ENCODE measurements around the gene EEF1AKMT1. TPM values are rescaled to one million over a fixed set of nuclear protein-coding genes. Genes with fewer than 3 reads are reported as not detected.

EEF1AKMT1 gene
- total RNA-seq, 1 donor from 2014 or later = 12.3 TPM

GRCh38 chr13:20738616-20739015 is 35.1 kb downstream of the EEF1AKMT1 start:
- Histone ChIP-seq H3K27me3 (no peaks in the 10 kb centered on the region), H4K20me1 (ENCODE audit: low read depth) (no peaks in the 10 kb centered on the region), H3K4me3 (no peak overlapping the region), H3K9ac (no peak overlapping the region), H3K79me2 (ENCODE audit: low read depth) (no peaks in the 10 kb centered on the region), H3K27ac (no peak overlapping the region), H2AFZ (replicated peaks) (no peak overlapping the region), H3K9me3 (ENCODE audit: low read depth) (no peaks in the 10 kb centered on the region), H3K4me2 (no peak overlapping the region), H3F3A (ENCODE audit: low read depth) (no peaks in the 10 kb centered on the region), H3K4me1 (peaks cover 7% of the 10 kb centered on the region), H3K36me3 (no peaks in the 10 kb centered on the region)
- Mint-ChIP-seq H3K27me3 (ENCODE audit: insufficient read depth, low read depth) (peaks cover 2% of the 10 kb centered on the region), H3K36me3 (peaks cover 9% of the 10 kb centered on the region), H3K27ac (no peak overlapping the region), H3K9me3 (no peaks in the 10 kb centered on the region), H3K4me1 (peaks cover 5% of the 10 kb centered on the region), H3K4me3 (no peak overlapping the region)
- no peak for DNase-seq (ENCODE audit: low spot score)
- TF ChIP-seq EZH2 (IDR thresholded peaks at IDR 0.05) = no peak
- TF ChIP-seq CTCF (IDR thresholded peaks at IDR 0.05) = no peak
- TF ChIP-seq EZH2phosphoT487 (IDR thresholded peaks at IDR 0.05) = no peak

DNA sequence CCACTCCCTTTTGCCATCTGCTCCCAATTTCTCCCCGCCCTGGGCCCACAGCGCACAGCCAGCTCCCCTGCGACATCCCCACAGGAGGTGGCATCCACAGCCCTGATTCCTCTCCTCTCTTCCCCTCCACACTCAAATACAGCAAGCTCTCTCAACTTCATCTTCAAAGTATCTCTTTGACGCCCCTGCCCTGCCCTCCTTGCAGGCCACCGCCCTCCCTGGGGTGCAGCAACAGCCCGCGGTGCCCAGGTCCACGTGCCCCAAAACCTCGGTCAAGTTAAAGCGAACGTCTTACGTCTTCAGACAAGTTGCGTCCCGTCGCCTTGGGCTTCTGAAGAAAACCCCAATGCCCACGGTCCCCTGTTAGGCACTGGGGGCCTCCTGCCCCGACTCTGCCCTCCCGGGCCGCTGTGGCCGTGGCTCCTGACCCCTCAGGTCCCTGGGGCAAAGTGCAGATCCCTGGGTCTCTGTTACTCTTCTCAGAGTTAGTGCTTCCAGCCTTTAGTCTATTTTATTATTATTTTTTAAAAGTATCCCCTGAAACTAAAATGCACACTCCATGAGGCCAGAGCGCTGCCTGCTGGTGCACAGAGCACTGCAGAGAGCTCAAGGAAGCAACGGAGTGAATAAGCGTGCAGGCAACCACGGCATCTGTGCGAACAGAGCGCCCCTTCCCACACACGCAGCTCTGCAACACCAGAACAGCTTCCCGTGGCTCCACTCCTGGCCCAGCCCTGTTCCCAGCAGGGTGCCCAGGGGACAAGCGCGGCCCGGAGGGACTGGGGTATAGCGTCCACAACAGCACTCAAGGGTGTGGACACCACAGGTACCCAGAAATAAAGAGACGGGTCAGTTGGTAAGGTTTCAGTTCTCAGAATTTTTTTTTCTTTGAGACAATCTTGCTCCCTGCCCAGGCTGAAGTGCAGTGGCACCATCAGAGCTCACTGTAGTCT is 43.9 kb downstream of the EEF1AKMT1 start:
- Mint-ChIP-seq H3K4me3 (no peak overlapping the region), H3K9me3 (no peaks in the 10 kb centered on the region), H3K27me3 (ENCODE audit: insufficient read depth, low read depth) (peaks cover 4% of the 10 kb centered on the region), H3K4me1 (peaks cover 9% of the 10 kb centered on the region), H3K27ac (no peak overlapping the region), H3K36me3 (peaks cover 7% of the 10 kb centered on the region)
- no peak overlapping the region for H3K4me3 ChIP-seq
- no peak overlapping the region for H3K9ac ChIP-seq
- no peaks in the 10 kb centered on the region for H3K9me3 ChIP-seq (ENCODE audit: low read depth)
- no peak overlapping the region for H3K4me2 ChIP-seq
- no peak overlapping the region for H2AFZ ChIP-seq (replicated peaks)
- no peaks in the 10 kb centered on the region for H4K20me1 ChIP-seq (ENCODE audit: low read depth)
- H3F3A ChIP-seq (ENCODE audit: low read depth) = no peaks in the 10 kb centered on the region
- DNase-seq (ENCODE audit: low spot score) = no peak
- no peaks in the 10 kb centered on the region for H3K79me2 ChIP-seq (ENCODE audit: low read depth)
- H3K27me3 ChIP-seq = no peaks in the 10 kb centered on the region
- H3K4me1 ChIP-seq = no peaks in the 10 kb centered on the region
- TF ChIP-seq EZH2phosphoT487 (IDR thresholded peaks at IDR 0.05) (no peak), EZH2 (IDR thresholded peaks at IDR 0.05) (no peak), CTCF (IDR thresholded peaks at IDR 0.05) (no peak)
- H3K36me3 ChIP-seq = no peaks in the 10 kb centered on the region
- H3K27ac ChIP-seq = no peak overlapping the region

DNA sequence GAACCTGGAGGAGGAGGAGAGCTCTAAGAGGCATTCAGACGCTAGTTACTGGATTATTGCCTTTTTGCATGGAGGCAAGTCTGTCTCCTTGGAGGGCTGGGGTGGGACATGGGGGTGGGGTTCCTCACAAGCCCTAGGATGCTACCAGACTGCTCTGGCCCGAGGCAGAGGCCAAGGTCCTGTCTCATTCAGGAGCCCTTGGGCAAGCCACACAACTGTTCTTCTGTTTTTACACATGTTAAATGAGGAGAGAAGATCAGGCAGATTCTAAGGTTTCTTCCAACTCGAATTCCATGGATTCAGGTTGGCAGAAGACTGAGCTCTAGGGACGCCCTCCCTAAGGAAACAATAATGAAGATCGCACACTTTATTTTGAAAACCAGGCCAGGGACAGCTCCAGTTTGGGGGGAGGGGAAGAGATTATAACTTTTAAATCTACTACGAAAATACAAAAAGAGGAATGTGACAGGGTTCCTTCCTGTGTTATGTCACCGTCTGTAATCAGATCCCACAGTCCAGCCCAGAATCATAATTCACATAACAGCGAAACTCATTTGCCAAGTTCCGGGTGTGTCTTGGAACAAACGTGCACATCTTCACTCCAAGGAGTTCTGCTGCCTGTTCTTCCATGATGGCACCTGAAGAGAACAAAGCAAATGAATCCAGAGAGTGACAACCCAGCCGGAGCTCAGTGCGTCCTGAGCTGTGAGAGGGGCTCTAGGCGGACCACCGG is 45.0 kb downstream of the EEF1AKMT1 start:
- Mint-ChIP-seq H3K4me3 (no peak overlapping the region), H3K27me3 (ENCODE audit: insufficient read depth, low read depth) (peaks cover 4% of the 10 kb centered on the region), H3K9me3 (no peaks in the 10 kb centered on the region), H3K36me3 (peaks cover 7% of the 10 kb centered on the region), H3K4me1 (peaks cover 5% of the 10 kb centered on the region), H3K27ac (no peak overlapping the region)
- no peak for DNase-seq (ENCODE audit: low spot score)
- no peak overlapping the region for H2AFZ ChIP-seq (replicated peaks)
- no peak overlapping the region for H3K9ac ChIP-seq
- H3K27me3 ChIP-seq = no peaks in the 10 kb centered on the region
- no peak overlapping the region for H3K27ac ChIP-seq
- H3K4me3 ChIP-seq = no peak overlapping the region
- no peaks in the 10 kb centered on the region for H3K4me1 ChIP-seq
- no peaks in the 10 kb centered on the region for H3K9me3 ChIP-seq (ENCODE audit: low read depth)
- no peaks in the 10 kb centered on the region for H3K79me2 ChIP-seq (ENCODE audit: low read depth)
- TF ChIP-seq CTCF (IDR thresholded peaks at IDR 0.05) = no peak
- H3F3A ChIP-seq (ENCODE audit: low read depth) = no peaks in the 10 kb centered on the region
- no peaks in the 10 kb centered on the region for H4K20me1 ChIP-seq (ENCODE audit: low read depth)
- H3K36me3 ChIP-seq = no peaks in the 10 kb centered on the region
- H3K4me2 ChIP-seq = no peak overlapping the region
